NCI-H187 (cell line): ENCODE measurements around the gene SDK1.
A peak's percentile ranks its signal among the peaks of the same experiment; 100 is the strongest.

Experiments
- DNase-seq, 2 experiments: peaks; one replicate each; lab custom pipeline; 2025; lab: John Stamatoyannopoulos, UW

SDK1 gene

DNA sequence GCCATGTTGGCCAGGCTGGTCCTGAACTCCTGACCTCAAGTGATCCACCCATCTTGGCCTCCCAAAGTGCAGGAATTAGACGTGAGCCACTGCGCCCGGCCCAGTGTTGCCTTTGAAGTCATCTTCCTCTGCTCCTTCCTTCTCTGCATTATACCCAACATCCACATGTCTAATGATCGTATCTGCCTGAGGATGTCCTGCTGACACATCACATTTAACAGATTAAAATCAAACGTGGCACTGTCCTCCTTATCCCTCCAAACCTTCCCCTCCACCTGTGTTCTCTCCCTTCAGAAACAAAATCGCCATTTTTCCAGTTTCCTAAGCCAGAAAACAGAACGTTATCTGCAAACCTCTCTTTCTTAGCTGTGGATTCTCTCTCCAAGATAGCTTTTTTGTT lies 8.4 kb upstream of the SDK1 start:
- no peak for DNase-seq

DNA sequence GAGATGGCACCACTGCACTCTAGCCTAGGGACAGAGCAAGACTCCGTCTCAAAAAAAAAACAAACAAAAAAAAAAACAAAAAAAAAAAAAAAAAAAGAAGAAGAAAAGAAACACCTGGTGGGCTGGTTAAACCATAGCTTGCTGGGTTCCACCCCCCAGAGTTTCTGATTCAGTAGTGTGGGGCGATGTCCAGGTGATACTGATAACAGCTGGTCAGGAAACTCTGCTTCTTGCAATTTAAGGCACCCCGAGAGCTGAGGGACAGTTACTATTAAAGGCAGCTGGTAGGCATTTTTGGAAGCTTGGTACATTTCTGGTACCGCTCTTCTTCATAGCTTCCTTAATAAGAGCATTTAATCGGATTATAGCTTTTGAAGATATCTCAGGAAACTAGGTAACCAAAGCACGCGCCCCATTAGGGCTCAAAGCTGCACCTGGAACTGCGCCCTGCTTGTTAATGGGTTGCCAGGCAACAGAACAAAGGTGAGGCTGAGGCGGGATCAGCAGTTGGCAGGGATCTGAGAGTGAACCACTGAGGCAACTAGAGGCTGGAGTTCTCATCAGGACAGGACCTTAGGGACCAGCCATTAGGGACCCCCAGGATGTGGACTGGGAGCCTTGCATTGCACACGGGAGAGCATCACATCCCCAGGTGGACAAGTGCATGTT lies 6.5 kb upstream of the SDK1 start:
- peak; percentile 41 to 60 for DNase-seq

DNA sequence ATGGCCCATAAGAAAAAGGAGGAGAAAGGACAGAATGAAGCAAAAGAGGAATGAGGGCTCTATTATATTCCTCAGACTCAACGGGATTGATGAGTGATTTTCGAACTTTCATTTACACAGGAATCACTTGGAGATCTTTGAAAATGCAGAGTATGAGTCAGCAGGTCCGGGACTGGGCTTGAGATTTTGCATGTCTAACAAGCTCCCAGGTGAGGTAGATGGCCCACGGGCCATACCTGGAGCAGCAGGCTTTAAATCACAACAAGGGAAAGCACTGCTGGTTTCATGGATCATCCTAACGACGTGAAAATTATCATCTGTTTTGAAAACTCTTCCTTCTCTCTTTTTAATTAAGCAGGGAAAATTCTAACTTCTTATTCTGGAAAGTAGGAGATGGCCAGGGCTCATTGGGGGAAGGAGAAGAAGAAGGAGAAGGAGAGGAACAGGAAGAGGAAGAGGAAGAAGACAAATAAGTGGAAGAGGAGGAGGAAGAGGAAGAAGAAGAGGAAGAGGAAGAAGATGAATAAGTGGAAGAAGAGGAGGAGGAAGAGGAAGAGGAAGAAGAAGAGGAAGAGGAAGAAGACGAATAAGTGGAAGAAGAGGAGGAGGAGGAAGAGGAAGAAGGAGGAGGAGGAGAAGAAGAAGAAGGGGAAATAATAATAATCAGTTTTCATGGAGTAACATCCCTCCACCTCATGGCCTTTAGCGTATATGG lies 3.8 kb upstream of the SDK1 start:
- no peak for DNase-seq

DNA sequence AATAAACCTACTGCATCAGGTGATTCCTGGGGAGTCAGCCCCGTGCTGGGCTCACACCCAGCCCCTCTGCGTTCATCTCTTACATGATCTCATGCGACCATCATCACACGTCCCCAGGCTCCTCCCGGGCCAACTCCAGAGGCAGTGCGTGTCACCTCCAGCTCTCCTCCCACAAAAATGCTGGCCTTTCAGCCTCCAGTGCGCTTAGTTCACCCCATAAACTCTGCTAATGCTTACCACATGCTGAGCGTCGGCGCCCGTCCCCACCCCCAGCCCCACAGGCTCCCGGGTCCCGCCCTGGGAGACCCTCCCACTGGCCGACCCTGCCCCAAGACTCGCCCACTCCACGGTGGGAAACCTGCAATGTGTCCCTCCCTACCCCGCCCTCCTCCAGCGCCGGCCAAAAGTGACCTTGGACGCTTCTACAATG lies 816 bp upstream of the SDK1 start:
- no peak for DNase-seq

DNA sequence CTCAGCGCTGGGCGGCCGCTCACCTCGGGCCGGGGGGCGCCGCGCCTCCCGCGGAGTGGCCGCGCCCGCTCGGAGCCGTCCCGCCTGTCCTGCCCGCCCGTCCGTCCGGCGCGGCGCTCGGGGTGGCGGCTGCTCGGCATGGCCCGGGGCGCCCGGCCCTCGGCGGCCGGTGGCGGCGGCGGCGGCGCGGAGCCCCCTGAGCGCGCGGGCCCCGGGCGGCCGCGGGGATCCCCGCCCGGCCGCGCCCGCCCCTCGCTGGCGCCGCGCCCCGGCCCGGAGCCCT lies 338 bp downstream of the SDK1 start:
- no peak for DNase-seq

DNA sequence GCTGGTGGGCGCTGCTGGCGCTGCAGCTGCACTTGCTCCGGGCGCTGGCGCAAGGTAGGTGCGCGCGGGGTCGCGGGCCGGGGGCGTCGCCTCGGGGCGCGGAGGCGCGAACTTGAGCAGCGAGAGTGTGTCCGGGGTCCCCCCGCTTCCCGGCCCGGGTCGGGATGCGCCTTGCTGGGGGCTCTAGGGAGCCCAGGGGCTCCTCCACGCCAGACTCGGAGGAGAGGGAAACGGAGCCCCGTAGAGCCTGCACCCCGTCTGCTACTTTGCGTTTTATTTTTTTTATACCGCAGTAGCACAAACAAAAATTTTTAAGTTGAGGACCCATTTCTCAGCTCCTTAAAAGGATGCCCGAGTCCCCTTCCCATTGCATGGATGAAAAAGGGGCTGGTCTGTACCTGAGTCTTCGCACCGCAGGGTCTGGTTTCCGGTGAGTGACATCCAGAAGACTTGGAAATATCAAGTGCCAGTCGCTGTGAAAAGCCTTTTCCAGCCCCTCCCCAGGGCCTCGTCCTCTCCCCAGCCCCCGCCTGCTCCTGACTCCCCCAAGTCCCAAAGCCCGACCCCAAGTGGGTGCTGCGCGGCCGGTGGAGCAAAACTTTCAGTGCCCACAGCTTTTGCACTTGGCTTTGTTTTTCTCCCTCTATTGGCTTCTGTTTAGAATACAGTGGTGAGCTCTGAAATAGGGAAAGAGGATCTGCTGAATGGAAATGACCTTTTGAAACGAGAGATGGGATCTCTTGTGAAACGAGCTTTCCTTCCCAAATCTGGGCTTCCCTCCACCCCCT lies 973 bp downstream of the SDK1 start:
- peak in 1 of 2 experiments; percentile 18 for DNase-seq

DNA sequence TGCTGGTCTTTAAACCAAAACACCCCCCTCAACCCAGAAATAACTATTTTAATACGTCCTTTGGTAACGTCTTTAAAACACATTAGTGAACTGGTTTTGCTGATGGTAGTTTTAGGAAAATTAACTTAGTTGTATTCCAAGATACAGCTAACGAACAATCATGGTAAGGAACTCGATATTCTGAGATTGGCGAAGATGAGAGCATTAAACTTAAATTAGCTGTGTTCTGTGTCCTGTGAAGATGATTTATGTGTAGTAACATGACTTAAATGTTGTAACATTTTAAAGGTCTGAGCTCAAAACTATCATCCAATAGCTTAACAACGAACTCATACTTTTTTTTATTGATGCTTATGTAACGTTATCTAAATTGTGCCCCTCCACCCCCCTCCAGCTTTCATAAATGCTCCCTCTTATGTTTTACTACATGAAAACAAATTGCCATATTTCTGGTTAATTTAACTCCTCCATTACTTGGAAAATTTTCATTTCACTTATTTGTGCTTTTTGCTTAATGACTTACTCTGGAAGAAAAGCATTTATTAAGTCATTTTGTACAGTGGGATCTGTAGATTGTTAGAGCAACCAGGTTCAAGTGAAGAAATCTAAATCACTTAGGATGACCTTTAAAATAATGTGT lies 1.7 kb downstream of the SDK1 start:
- no peak for DNase-seq

DNA sequence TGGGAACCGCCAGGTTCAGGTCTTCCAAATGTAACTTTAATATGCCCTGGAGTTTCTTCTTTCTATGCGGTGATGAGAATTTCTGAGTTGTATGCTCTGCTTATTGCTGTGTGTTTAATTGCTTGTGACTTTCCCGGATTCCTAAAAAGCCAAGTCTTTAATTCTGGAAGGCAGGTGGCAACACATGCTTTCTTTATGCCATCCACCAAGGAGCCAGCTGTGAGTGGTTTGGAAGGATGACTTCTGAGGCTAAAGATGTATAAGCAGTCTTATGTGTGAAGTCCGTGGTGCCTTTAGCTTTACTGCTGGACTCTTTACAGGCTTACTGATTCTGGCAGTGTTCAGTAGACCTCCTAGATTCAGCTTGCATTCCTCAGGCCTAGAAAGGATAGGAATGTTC lies 3.1 kb downstream of the SDK1 start:
- DNase-seq, result no peak

DNA sequence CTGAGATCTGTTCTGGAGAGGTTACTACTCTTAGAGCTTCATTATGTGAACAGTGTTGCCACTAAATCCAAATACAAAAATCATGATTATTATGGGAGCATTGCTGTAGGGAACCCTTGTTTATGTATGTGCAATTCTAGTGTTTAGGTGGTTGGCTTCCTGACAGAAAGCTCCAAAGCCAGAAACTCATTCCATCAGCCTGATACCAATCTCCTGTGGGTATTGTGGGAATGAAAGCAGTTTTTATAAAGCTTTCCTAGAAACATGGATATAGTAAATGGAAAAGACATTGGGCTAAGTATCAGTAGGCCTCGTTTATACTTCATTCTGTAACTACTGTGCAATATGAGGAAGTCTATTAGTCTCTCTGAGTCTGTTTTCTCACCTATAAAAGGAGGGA lies 6.4 kb downstream of the SDK1 start:
- DNase-seq, result no peak

DNA sequence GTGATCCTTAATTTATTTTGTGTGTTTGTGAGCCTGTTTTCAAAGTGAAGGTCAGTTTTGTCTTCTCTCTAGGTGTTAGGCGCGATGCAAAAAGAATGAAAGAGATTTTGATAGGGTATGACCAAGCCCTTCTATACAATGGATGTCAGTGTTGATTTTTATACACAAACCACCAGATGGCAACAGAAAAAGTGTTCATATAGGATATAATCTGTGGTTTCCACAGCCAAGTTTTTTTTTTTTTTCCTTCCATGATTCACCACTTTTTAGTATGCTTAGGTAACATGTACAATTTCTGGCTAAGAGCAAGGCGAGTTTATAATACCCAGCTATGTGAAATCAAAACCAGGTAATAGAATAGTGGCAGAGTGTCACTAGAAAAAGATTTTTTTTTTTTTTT lies 8.1 kb downstream of the SDK1 start:
- DNase-seq, result no peak

DNA sequence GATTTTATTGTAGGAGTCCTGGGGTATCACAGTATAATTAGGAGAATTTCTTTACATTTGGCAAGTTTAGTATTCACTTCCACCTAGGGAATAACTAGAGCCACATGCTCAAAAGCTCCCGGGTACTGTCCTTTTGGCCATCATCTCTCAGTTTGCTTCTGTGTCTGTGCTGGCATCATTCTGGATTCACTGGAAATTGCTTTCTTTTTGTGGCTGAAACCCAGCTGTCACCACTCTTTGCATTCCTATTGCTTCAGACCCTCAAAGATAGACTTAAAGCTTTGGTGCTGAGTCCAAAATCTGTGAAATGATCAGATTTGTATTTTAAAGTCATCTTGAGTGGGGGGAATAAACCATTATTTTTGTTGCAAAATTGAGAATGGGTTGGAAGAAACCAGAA lies 8.9 kb downstream of the SDK1 start:
- DNase-seq, result no peak

DNA sequence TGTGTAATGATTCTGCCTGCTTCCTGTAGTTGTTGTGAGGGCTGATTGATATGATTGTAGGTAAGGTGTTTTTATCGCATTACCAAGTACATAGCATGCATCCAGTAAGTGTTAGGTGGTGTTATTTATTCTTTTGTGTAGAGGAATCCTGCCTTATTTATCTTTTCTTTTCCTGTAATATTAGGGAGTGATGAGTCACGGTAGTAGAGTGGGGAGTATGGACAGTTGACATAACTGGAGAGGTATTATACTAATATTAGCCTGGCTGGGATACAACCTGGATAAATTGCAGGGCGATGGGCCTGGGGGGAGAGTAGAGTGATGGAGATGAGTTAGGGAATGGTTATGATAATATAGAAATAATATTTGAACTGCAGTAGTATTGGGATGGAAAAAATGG lies 9.8 kb downstream of the SDK1 start:
- DNase-seq, result no peak

DNA sequence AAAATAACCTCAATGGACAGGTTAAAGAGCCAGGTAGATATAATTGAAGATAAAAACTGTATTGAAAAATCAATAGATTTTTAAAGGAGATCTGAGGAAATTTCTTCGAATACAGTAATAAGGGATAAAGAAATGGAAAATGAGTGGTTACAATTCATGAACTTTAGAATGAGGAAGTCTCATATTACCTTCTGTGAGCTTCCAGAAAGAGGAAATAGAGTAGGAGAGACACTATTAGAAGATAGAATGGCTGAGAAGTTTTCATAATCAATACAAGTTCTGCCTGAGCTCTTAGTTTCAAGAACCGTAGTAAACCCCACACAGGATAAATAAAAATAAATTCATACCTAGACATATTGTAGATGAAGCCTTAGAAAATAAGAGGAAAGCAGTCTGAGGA lies 11.5 kb downstream of the SDK1 start:
- no peak for DNase-seq

DNA sequence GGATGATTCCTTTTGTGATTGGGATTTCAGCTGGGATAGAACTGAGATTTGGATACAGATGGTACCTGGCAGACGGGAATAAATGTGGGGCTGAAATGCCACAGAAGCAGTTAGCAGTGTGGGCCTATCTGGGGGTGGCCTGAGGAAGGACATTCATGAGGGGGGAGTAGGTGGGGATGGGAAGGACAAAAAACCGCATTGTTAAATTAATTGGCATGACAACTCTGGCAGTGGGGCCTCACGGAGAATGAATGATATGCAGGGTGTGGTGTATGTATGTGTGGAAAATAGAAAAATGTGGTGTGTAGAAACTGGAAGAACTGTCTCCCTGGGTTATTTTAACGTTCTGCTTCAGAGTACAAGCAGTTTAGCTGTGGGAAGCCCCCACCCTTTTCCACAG lies 17.8 kb downstream of the SDK1 start:
- no peak for DNase-seq

DNA sequence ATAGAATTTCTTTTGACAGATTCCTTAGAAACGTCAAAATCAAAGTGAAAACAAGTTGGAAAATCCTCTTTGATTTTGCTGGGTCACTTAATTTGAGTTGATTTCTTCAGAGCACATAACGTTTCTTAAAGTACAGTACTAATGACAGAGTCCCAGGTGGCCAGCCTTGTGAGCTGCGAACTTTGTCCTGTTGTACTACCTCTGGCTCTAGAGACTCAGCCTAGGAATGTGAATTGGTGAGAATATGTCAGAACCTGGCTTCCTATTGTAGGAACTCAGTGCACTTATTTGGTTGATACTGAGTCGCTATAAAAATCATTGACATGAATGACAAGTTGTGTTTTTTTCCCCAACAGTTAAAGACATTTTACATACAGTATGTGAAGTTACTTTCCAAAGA lies 20.2 kb downstream of the SDK1 start:
- no peak for DNase-seq

DNA sequence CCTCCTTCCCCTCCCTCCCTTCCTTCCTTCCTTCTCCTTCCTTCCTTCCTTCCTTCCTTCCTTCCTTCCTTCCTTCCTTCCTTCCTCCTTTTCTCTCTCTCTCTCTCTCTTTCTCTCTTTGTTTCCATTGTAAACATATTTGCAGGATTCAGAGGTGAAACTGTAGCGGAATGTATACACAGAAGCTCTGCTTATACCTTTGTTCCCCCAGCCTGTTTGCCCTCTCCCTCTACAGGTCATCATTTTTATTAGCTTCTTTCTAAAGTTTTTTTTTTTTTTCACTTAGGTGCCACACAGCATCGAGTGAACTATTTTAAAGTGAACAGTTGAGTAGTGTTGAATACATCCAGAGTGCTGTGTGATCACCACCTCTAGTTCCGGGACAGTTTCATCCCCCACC lies 20.7 kb downstream of the SDK1 start:
- no peak for DNase-seq

DNA sequence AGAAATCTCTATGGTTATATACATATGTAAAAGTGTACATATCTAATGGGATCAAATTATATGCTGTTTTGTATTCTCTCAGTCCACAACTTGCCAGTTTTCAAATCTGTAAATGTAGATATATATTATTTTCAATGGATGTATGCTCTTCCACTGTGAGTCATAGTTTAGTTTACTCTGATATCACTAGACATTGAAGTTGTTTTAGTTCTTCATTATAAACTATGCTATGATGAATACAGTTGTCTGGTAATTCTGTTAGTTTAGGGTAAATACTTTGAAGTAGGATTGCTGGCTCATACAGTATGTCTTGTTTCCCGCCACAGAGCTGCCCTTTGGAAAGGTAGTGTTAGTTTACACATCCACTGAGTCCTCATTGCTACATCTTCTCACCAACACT lies 25.2 kb downstream of the SDK1 start:
- no peak for DNase-seq

DNA sequence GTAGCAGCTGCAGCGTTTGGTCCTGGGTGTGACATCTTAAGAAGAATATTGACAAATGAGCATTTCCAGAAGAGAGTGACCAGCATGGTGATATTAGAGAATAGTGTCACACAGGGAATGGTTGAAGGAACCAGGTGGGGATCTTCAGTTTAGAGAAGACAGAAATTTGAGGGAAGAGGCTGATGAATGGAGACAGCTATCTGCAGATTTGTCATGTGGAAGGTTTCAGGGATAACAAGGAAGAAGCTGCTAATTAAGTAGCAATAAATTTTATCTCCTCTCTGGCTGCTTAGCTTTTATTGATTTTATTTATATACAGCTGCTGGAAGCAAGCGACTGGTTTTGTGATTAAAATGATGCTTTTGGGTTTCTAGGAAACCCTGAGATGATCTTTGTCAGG lies 26.0 kb downstream of the SDK1 start:
- DNase-seq, result no peak

DNA sequence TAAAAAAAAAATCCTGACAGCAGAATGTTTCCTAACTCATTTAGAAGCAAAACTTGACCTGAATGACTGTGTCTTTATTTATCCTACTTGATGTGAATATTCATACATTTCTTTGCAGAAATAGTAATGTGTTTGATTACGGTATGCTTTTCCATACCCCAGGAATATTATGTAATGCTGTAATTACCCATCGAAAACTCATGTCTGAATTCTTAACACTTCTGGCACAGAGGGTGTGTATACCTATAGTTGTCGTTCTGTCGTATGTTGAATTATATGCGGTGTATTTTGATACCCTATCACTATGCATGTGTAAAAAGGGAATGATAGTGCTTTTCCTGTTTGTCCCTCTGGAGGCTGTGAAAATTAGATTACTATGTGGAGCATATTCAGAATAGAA lies 26.6 kb downstream of the SDK1 start:
- DNase-seq, result no peak

DNA sequence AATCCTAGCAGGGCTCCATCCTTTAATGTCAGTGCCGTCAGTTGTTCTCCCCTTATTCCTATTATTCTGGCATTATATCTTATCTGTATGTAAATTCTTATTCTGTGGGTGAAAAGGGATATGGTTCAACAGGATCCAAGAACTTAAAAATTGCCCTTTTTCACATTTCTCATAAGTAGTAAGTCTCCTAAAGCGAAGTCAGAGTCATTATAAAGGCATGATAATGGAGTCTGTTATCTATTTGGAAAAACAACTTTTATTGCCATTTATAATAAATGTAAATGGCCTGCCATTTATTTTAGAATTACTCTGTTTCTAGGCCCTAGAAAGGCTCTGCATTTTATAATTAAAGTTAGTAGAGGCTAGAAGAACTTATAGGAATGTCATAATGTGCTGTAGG lies 31.3 kb downstream of the SDK1 start:
- DNase-seq, result no peak

DNA sequence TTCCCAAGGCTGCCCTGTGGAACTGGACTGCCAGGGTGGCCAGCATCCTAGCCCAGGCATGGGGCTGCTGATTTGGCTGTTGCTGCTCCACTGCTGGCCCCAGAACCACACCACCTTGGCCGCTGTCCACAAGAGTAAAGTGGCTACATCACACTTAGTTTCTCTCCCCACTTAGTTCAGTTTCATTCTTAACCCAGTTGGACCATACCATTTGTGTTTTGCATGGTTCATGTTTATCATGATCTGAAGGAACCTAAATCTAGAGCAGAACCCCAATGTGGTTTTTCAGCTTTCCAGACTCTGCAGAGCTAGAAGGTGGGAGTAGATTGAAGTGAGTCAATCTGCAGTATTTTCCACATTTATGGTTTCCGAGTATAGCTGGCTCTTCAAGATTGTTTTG lies 32.8 kb downstream of the SDK1 start:
- DNase-seq, result no peak

DNA sequence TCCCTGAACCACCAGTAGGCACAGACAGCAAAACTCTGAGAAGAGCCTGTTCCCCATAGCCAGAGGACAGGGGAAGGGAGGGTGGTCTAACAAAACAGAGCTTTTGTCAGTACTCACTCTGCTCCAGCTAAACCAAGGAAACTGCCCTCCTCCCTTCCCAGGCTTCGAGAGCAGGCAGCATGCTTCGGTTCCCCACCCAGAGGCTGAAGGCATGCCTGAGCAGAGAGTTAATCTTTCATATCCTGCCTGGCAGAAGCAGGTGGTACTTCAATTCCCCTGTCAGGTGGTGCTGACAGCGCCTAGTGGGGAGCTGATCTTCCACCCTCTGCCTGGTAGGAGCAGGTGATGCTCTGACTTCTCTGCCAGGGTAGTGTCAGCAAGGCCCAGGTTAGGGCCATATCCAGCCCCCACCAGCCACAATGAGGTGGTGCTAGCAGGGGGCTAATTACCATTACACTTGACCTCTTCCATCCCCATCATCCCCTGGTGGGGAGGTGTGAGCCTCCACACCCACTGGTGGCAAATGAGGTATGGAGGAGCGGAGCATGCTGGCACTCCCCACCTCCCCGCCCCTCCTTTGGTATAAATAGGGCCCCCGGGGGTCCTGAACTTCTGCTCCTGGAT lies 35.1 kb downstream of the SDK1 start:
- DNase-seq, result peak in 1 of 2 experiments; percentile 27

DNA sequence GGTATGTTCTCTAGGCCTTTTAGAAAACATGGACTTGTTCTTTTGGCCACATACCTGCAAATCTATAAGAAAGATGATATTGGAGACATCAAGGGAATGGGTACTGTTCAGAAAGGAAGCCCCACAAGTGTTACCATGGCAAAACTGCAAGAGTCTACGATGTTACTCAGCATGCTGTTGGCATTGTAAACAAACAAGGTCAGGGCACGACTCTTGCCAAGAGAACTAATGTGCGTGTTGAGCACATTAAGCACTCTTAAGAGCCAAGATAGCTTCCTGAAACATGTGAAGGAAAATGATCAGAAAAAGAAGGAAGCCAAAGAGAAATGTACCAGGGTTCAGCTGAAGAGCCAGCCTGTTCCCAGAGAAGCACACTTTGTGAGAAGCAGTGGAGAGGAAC lies 37.1 kb downstream of the SDK1 start:
- no peak for DNase-seq
